GM12892 (cell line): ENCODE measurements around the gene PHLPP1.

ENCODE experiments used
- POLR2A ChIP-seq: IDR thresholded peaks from 2 replicates; pipeline ENCODE4 v1.6.1; 2011; ENCODE audit warnings: low read depth, low read length, control low read depth
- POLR2AphosphoS5 ChIP-seq: IDR thresholded peaks from 2 replicates; pipeline ENCODE4 v1.6.1; 2011; ENCODE audit warnings: low read depth, low read length, control low read depth
- TAF1 ChIP-seq: IDR thresholded peaks from 2 replicates; pipeline ENCODE4 v1.6.1; 2011; ENCODE audit warnings: low read depth, mild to moderate bottlenecking, control low read depth, low read length, borderline replicate concordance

DNA sequence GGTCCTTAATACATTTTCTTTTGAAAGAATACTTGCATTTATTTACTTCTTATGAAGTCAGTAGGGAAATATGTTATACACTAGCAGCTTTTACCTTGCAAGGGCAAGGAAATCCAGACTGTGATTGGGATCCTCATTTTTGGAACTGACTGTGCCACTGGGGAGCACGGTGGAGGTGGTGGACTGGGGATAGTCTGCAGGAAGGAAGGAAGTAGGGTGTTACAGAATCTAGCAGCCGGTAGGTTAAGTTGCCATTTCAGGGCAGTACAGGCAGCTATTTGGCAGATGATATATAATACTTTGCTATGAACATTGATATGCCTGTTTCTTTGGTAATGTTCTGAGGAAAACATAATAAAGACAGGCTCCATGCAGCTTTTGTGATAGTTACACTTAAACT is 238.3 kb downstream of the PHLPP1 start:
- TF ChIP-seq POLR2AphosphoS5 (no peak), POLR2A (no peak), TAF1 (no peak)
